Epidermal melanocyte (primary cell): ENCODE data around the gene OPRD1.
"Not testable (repeated sequence)": the region's sequence is repeated elsewhere in the genome, so short reads cannot be mapped to it uniquely, and the experiment has no call there.

Source experiments
- DNase-seq: peaks from one replicate; pipeline ENCODE4 v3.0.0; 2011; ENCODE audit warnings: low spot score; ENCODE audit not compliant: insufficient read length

OPRD1 gene

GRCh38 chr1:28801461-28801860 is 10.5 kb upstream of the OPRD1 start:
- no peak for DNase-seq

- no peak for DNase-seq
Observed at GRCh38 chr1:28803051-28803450, 8.9 kb upstream of the OPRD1 start.

GRCh38 chr1:28803662-28804061 is 8.3 kb upstream of the OPRD1 start:
- DNase-seq = no peak

- no peak for DNase-seq
Observed at GRCh38 chr1:28804071-28804470, 7.9 kb upstream of the OPRD1 start.

- DNase-seq = no peak
Observed at GRCh38 chr1:28807046-28807445, 4.9 kb upstream of the OPRD1 start.

GRCh38 chr1:28807986-28808385 is 4.0 kb upstream of the OPRD1 start:
- DNase-seq = no peak

- no peak for DNase-seq
Observed at GRCh38 chr1:28811369-28811765, 603 bp upstream of the OPRD1 start.

- no peak for DNase-seq
Observed at GRCh38 chr1:28812669-28813468, 899 bp downstream of the OPRD1 start.

GRCh38 chr1:28813931-28814465 is 2.0 kb downstream of the OPRD1 start:
- no peak for DNase-seq

- DNase-seq = no peak
Observed at GRCh38 chr1:28815533-28816185, 3.7 kb downstream of the OPRD1 start.

GRCh38 chr1:28817133-28817532 is 5.2 kb downstream of the OPRD1 start:
- DNase-seq = no peak

- DNase-seq = no peak
Observed at GRCh38 chr1:28819020-28819419, 7.0 kb downstream of the OPRD1 start.

GRCh38 chr1:28822799-28823198 is 10.8 kb downstream of the OPRD1 start:
- no peak for DNase-seq

- not testable (repeated sequence) for DNase-seq
Observed at GRCh38 chr1:28824061-28824460, 12.1 kb downstream of the OPRD1 start.

GRCh38 chr1:28828227-28828858 is 16.4 kb downstream of the OPRD1 start:
- DNase-seq = not testable (repeated sequence)

- DNase-seq = no peak
Observed at GRCh38 chr1:28830814-28831213, 18.8 kb downstream of the OPRD1 start.

GRCh38 chr1:28832966-28833365 is 21.0 kb downstream of the OPRD1 start:
- no peak for DNase-seq

GRCh38 chr1:28833381-28833780 is 21.4 kb downstream of the OPRD1 start:
- no peak for DNase-seq

- peak; percentile 13 for DNase-seq
Observed at GRCh38 chr1:28835237-28835650, 23.3 kb downstream of the OPRD1 start.

- DNase-seq = peak; percentile 4
Observed at GRCh38 chr1:28836421-28836956, 24.5 kb downstream of the OPRD1 start.

- peak; percentile 3 for DNase-seq
Observed at GRCh38 chr1:28840928-28841544, 29.1 kb downstream of the OPRD1 start.
